ENCODE data around the gene ZNF121. TPM values are rescaled to one million over a fixed set of nuclear protein-coding genes. Genes with fewer than 3 reads are reported as not detected.

Gene ZNF121
- total RNA-seq, 4 donors from 2014 or later: 28.1 to 44.6 (median 31.2) TPM

DNA sequence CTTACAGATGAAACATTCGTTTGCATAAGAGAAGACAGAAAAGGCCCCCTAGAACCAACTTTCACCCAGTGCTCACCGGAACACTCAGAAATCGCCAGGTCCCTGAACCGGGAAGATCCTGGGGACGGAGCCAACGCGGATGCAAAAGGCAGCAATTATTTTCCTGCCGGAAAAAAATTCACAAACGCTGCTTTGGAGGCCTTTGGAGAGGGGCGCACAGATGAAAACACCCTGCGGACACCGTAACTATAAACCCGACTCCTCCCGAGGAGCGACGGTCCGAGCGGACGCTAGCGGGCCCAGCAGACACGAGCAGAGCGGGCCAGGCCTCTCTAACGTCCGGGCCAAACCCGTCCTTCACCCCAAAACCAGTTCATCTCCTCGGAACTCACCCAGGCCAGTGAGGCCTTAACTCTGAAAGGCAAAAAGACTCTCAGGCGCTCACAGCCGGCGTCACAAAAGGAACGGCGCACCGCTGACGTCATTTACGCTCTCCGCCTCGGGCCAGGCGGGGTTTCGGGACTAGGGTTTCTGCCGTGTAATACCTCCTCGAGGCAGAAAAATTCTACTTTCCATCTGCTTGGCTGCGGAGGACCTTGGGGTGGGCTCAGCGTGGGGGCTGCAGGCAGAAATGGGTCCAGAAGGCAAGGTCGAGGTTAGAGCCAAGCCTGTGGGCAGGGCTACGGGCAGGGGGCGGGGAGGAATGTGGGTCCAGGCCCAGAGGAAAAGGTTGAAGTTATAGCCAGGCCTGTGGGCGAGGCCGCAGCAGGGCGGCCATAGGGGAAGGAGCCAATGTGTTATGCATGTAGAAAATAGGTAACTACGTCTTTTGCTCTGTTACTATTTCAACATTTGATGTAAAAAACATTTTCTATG, 45.9 kb downstream of the ZNF121 start, which contains the start of gene ZNF426:
Gene ZNF426 (minus strand): TSS at position 463 of the 876 bp plus-strand sequence. CDS start 2,413 bp downstream, outside the sequence.
- DNase-seq (ENCODE audit: low spot score in 2 of 2): peak; percentile 79 to 95
- 2% methylated on average over 48 to 49 of the region's 49 CpGs for WGBS, 2 donors
- peak within 1 kb of the TSS; percentile 76 for H3K4me3 ChIP-seq (ENCODE audit: low read depth, poor library complexity, severe bottlenecking)
- no peak for TF ChIP-seq POLR2A (IDR thresholded peaks at IDR 0.05)
- TF ChIP-seq, protein P1, sequence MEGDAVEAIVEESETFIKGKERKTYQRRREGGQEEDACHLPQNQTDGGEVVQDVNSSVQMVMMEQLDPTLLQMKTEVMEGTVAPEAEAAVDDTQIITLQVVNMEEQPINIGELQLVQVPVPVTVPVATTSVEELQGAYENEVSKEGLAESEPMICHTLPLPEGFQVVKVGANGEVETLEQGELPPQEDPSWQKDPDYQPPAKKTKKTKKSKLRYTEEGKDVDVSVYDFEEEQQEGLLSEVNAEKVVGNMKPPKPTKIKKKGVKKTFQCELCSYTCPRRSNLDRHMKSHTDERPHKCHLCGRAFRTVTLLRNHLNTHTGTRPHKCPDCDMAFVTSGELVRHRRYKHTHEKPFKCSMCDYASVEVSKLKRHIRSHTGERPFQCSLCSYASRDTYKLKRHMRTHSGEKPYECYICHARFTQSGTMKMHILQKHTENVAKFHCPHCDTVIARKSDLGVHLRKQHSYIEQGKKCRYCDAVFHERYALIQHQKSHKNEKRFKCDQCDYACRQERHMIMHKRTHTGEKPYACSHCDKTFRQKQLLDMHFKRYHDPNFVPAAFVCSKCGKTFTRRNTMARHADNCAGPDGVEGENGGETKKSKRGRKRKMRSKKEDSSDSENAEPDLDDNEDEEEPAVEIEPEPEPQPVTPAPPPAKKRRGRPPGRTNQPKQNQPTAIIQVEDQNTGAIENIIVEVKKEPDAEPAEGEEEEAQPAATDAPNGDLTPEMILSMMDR (IDR thresholded peaks at IDR 0.05): no peak
- intact Hi-C loops (cut with DNase I; ENCODE audit: low total_unique reads): no loop called here

DNA sequence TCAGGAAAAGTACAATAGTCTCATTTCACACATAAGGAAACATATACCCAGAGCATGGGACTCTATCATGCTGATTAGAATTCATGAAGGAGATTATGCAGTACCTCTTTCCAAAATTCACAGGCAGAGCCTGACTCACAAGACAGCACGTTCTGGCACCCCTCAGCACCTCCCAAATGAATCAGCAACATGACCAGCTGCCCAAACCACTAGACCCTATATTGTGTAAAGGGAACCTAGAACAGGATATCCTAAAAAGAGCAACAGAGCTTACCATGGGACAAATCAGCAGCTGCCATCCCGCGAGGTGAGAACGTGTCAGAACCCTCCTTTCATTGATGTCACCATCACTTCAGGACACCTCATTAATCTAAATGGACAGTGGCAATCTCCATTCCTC, 48.4 kb downstream of the ZNF121 start:
- WGBS, 2 donors: 83 to 88% methylated on average over 4 of the region's 4 CpGs
- DNase-seq (ENCODE audit: low spot score in 2 of 2): no peak
- TF ChIP-seq, protein P1 (IDR thresholded peaks at IDR 0.05): no peak
- TF ChIP-seq POLR2A (IDR thresholded peaks at IDR 0.05): no peak
- intact Hi-C loops (cut with DNase I; ENCODE audit: low total_unique reads): no loop called here
- no peak overlapping the region for H3K4me3 ChIP-seq (ENCODE audit: low read depth, poor library complexity, severe bottlenecking)

DNA sequence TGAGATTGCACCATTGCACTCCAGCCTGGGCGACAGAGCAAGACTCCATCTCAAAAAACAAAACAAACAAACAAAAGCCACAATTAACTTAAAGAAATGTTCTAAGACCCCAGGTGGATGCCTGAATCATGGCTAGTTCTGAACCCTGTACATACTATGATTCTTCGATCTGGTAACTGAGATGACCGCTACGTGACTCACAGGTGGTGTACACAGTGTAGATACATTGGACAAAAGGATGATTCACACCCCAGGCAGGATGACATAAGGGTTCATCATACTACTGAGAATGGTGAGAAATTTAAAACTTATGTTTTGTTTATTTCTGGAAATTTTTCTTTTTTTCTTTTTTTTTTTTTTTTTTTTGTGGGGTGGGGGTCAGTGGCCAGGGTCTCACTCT, 52.4 kb downstream of the ZNF121 start:
- TF ChIP-seq, protein P1 (IDR thresholded peaks at IDR 0.05): no peak
- TF ChIP-seq POLR2A (IDR thresholded peaks at IDR 0.05): no peak
- DNase-seq (ENCODE audit: low spot score in 2 of 2): no peak
- 86 to 98% methylated on average over 4 of the region's 4 CpGs for WGBS, 2 donors
- no peak overlapping the region for H3K4me3 ChIP-seq (ENCODE audit: low read depth, poor library complexity, severe bottlenecking)
- intact Hi-C loops (cut with DNase I; ENCODE audit: low total_unique reads): no loop called here

DNA sequence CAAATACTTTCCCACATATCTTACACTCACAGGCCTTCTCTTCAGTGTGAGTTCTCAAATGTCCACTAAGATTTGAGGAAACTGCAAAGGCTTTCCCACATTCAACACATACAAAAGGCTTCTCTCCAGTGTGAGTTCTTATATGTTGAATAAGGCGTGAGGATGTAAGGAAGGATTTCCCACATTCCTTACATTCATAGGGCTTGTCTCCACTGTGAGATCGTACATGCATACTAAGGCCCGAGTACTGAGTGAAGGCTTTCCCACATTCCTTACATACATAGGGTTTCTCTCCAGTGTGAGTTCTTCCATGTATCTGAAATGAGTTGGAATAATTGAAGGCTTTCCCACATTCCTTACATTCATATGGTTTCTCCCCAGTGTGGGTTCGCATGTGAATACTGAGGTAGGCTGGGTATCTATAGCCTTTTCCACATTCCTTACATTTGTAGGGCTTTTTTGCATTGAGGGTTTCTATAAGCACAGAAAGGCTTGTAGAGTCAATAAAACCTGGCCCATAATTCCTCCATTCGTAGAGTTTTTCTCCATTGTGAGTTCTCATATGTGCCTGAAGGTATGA, 55.5 kb downstream of the ZNF121 start:
- no peak for TF ChIP-seq POLR2A (IDR thresholded peaks at IDR 0.05)
- TF ChIP-seq, protein P1 (IDR thresholded peaks at IDR 0.05): no peak
- WGBS, 2 donors: 98 to 99% methylated on average over 5 of the region's 5 CpGs
- intact Hi-C loops (cut with DNase I; ENCODE audit: low total_unique reads): no loop called here
- DNase-seq (ENCODE audit: low spot score in 2 of 2): no peak
- no peak overlapping the region for H3K4me3 ChIP-seq (ENCODE audit: low read depth, poor library complexity, severe bottlenecking)

DNA sequence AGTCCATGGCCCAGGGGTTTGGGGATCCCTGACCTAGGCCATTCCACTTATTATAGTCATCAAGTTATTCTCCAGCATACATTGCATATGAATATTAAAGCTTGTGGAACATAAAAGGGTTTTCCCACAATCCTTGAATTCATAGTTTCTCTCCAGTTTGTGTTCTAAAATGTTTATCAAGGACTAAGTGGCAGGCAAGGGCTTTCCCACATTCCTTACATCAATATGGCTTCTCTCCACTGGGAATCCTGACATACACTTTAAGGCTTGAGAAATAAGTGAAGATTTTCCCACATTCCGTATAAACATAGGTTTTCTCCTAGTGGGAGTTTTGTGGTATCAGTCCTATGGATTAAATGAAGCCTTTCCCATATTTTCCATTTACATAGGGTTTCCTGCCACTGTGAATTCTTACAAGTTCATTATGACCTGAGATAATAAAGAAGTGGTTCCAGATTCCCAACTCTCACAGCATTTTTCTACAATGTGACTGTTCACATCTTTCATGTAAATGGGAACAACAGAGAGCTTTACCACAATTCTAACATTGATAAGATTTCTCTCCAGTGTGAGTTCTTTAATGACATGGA, 60.3 kb downstream of the ZNF121 start:
- H3K4me3 ChIP-seq (ENCODE audit: low read depth, poor library complexity, severe bottlenecking): no peak overlapping the region
- intact Hi-C loops (cut with DNase I; ENCODE audit: low total_unique reads): no loop called here
- WGBS, 2 donors: 100% methylated on average over 1 of the region's 1 CpG
- TF ChIP-seq, protein P1 (IDR thresholded peaks at IDR 0.05): no peak
- TF ChIP-seq POLR2A (IDR thresholded peaks at IDR 0.05): no peak
- DNase-seq (ENCODE audit: low spot score in 2 of 2): no peak

Other genes with a start within 250 kb of the ZNF121 start
- gene ZNF177, start 221.5 kb downstream of the ZNF121 start, total RNA-seq: 1 to 10 TPM in 2 of 4 donors, under 1 TPM in 1, not detected in 1; 0.38 to 1.5 (median 1.1) TPM
- gene ZNF266, start 148.9 kb downstream of the ZNF121 start, total RNA-seq: 10 to 100 TPM; 19.1 to 34.4 (median 29.8) TPM
- gene ZNF560, start 85.9 kb downstream of the ZNF121 start, total RNA-seq: not detected
- 10 to 100 TPM in 2 of 4 donors, 1 to 10 TPM in 2; 4.6 to 15.7 (median 9.5) TPM for gene ZNF426, start 45.9 kb downstream of the ZNF121 start, total RNA-seq
- 10 to 100 TPM; 31.3 to 55.0 (median 40.7) TPM for gene ZNF561, start 36.7 kb upstream of the ZNF121 start, total RNA-seq
- gene ZNF562, start 90.6 kb upstream of the ZNF121 start, total RNA-seq: 10 to 100 TPM; 11.9 to 22.2 (median 14.0) TPM
- 10 to 100 TPM in 2 of 4 donors, 1 to 10 TPM in 2; 8.7 to 15.5 (median 10.4) TPM for gene ZNF846, start 184.2 kb upstream of the ZNF121 start, total RNA-seq
- gene FBXL12, start 234.6 kb upstream of the ZNF121 start, total RNA-seq: 10 to 100 TPM; 13.8 to 28.7 (median 23.5) TPM
- gene UBL5, start 243.4 kb upstream of the ZNF121 start, total RNA-seq: 100 to 1,000 TPM; 339 to 596 (median 390) TPM